Measurements from ENCODE around the gene WNT7B. TPM values are rescaled to one million over a fixed set of nuclear protein-coding genes. Genes with fewer than 3 reads are reported as not detected.

The WNT7B gene
- total and polyA plus RNA-seq, 2 of the 8 experiments (the other 6 are each of a cell fraction or from before 2014, with no cell fraction given), result 0.14 to 0.24 TPM

DNA sequence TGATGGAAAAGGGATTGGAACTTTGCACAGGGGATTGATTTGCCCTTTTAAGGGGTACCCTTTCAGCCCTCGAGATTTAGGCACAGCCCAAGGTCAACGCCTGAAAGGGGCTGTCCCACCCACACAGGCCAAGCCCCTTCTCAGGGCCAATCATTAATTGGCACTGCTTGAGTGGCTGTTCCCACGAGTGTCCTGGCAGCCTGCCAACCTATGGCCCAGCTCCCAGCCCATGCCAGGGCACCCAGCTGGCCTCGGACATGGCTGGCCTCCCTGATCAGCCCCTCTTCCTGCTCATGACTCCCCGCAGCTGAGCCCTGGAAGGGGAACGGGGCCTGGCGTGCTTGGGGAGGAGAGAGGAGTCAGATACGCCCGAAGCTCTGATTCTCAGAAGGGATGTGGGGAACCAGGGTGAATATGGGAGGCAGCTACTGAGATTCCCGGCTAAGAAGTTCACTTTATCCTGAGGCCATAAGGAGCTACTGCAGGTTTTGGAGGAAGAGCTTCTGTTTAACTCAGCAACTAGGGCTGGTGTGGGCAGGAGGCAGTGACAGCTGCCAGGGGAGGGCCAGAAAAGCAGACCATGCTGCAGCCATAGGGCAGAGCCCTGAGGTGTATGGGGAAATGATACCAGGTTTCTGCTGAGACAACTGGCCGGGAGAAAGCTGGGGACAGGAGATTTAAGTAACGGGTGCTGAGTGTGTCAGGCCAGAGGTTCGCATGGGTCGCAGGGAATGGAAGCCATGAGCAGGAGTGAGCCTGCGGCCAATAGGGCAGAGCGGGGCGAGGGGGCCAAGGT is 30.0 kb downstream of the WNT7B start:
- no peak overlapping the region for H4K5ac ChIP-seq (ENCODE audit: insufficient read length, low read depth, low read length)
- no peak overlapping the region for H3K4ac ChIP-seq (replicated peaks; ENCODE audit: insufficient read length, low read depth, low read length)
- H2BK12ac ChIP-seq (ENCODE audit: low read depth, low read length), result no peak overlapping the region
- H2AK5ac ChIP-seq (ENCODE audit: low read depth, low read length), result no peak overlapping the region
- H3K4me3 ChIP-seq (ENCODE audit: extremely low read depth in 1 of 4, insufficient read depth in 2 of 4, low read depth in 3 of 4, low read length in 4 of 4), result no peak overlapping the region
- H3K18ac ChIP-seq (ENCODE audit: extremely low read depth, low read length), result no peak overlapping the region
- no peak overlapping the region for H2BK5ac ChIP-seq (ENCODE audit: low read depth, low read length)
- no peak overlapping the region for H3K23ac ChIP-seq (ENCODE audit: insufficient read length)
- no peak overlapping the region for H2AFZ ChIP-seq (ENCODE audit: low read length)
- H3K14ac ChIP-seq (ENCODE audit: insufficient read length), result no peak overlapping the region
- H3K4me2 ChIP-seq (ENCODE audit: insufficient read depth in 1 of 2, low read depth in 2 of 2, low read length in 2 of 2), result no peak overlapping the region
- no peaks in the 10 kb centered on the region; a peak in 1 of 7 replicates for H3K27me3 ChIP-seq (replicated peaks in 1 of 4; ENCODE audit: control insufficient read depth in 3 of 4, extremely low read depth in 1 of 4, insufficient read depth in 3 of 4, low read length in 3 of 4)
- H3K9me3 ChIP-seq (ENCODE audit: insufficient read depth in 2 of 2, low read depth in 1 of 2, low read length in 1 of 2), result no peaks in the 10 kb centered on the region
- 78% methylated on average over 16 of the region's 17 CpGs; no CpG with 5 or more reads in 1 of the 2 experiments for WGBS, 2 experiments (ENCODE audit: extremely low coverage in 1 of 2, insufficient coverage in 1 of 2, insufficient read length in 1 of 2, insufficient replicate concordance in 2 of 2, low coverage in 1 of 2, low lambda C conversion rate in 2 of 2, missing lambda C conversion rate in 1 of 2)
- H4K91ac ChIP-seq (replicated peaks; ENCODE audit: insufficient read length, low read length), result no peak overlapping the region
- no peaks in the 10 kb centered on the region for H3K23me2 ChIP-seq (ENCODE audit: low read depth, low read length)
- no peak for DNase-seq (ENCODE audit: low read depth in 1 of 2, low spot score in 2 of 2)
- H3K27ac ChIP-seq (ENCODE audit: low read depth, low read length), result no peak overlapping the region
- no peaks in the 10 kb centered on the region for H3K79me1 ChIP-seq (ENCODE audit: low read depth, low read length)
- no peak overlapping the region for H2BK15ac ChIP-seq (ENCODE audit: low read length)
- no peak overlapping the region for H3K56ac ChIP-seq (replicated peaks; ENCODE audit: insufficient read length, low read depth, low read length)
- H2BK20ac ChIP-seq (ENCODE audit: low read length), result no peak overlapping the region
- ChIA-PET CTCF (ENCODE audit: partially characterized antibody) (interaction anchor here (1.1 to 1.9 kb wide), 3 partner anchors 11 to 84 kb away, joined by 3 to 6 read pairs (median 5); no protein-coding TSS in a partner anchor), POLR2A (ENCODE audit: partially characterized antibody) (interaction anchor here (1.2 kb wide), 1 partner anchor 13 kb away, joined by 4 read pairs; no protein-coding TSS in a partner anchor)
- H2BK120ac ChIP-seq (replicated peaks; ENCODE audit: low read depth, low read length), result no peak overlapping the region
- H3K9ac ChIP-seq (replicated peaks in 1 of 4; ENCODE audit: extremely low read depth in 1 of 4, low read depth in 3 of 4, low read length in 3 of 4), result no peak overlapping the region
- H4K8ac ChIP-seq (ENCODE audit: extremely low read depth, insufficient read depth, low read length), result no peak overlapping the region
- H3K79me2 ChIP-seq (ENCODE audit: control insufficient read depth in 1 of 2, insufficient read depth in 2 of 2, low read length in 2 of 2), result no peaks in the 10 kb centered on the region
- FAIRE-seq, result no peak
- H4K20me1 ChIP-seq (replicated peaks in 1 of 2; ENCODE audit: control insufficient read depth in 1 of 2, insufficient read depth in 2 of 2, low read length in 2 of 2), result peaks cover 0 to 4% of the 10 kb centered on the region in 2 experiments
- no peaks in the 10 kb centered on the region for H3K36me3 ChIP-seq (ENCODE audit: control insufficient read depth in 2 of 4, insufficient read depth in 4 of 4, low read length in 3 of 4)
- H3K4me1 ChIP-seq (replicated peaks in 1 of 4; ENCODE audit: control insufficient read depth in 3 of 4, insufficient read depth in 4 of 4, low read length in 3 of 4), result no peaks in the 10 kb centered on the region; a peak in 3 of 7 replicates
- TF ChIP-seq BRCA1 (IDR thresholded peaks at IDR 0.05; ENCODE audit: low read depth, low read length) (no peak), FOSL1 (IDR thresholded peaks at IDR 0.05; ENCODE audit: insufficient read depth, low read depth, low read length) (no peak), BACH1 (IDR thresholded peaks at IDR 0.05; ENCODE audit: low read length) (no peak), TEAD4 (IDR thresholded peaks at IDR 0.05; ENCODE audit: low read depth, low read length) (no peak), RFX5 (IDR thresholded peaks at IDR 0.05; ENCODE audit: borderline replicate concordance, low read depth, low read length) (no peak), SP4 (IDR thresholded peaks at IDR 0.05; ENCODE audit: low read length) (no peak), RNF2 (IDR thresholded peaks at IDR 0.05; ENCODE audit: borderline replicate concordance, low read depth, low read length, missing control alignments, poor library complexity, severe bottlenecking) (no peak), SRF (IDR thresholded peaks at IDR 0.05; ENCODE audit: low read depth, low read length) (no peak)
- TF ChIP-seq, protein P1, sequence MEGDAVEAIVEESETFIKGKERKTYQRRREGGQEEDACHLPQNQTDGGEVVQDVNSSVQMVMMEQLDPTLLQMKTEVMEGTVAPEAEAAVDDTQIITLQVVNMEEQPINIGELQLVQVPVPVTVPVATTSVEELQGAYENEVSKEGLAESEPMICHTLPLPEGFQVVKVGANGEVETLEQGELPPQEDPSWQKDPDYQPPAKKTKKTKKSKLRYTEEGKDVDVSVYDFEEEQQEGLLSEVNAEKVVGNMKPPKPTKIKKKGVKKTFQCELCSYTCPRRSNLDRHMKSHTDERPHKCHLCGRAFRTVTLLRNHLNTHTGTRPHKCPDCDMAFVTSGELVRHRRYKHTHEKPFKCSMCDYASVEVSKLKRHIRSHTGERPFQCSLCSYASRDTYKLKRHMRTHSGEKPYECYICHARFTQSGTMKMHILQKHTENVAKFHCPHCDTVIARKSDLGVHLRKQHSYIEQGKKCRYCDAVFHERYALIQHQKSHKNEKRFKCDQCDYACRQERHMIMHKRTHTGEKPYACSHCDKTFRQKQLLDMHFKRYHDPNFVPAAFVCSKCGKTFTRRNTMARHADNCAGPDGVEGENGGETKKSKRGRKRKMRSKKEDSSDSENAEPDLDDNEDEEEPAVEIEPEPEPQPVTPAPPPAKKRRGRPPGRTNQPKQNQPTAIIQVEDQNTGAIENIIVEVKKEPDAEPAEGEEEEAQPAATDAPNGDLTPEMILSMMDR (IDR thresholded peaks at IDR 0.05; ENCODE audit: control extremely low read depth in 1 of 3, insufficient read depth in 1 of 3, low read depth in 1 of 3, low read length in 3 of 3), result no peak
